BE2C (cell line): Measurements from ENCODE around the gene ZDHHC8.

Experiments
- DNase-seq: peaks from one replicate; pipeline ENCODE4 v3.0.0-alpha.2; 2020
- H3K27me3 ChIP-seq: fragments of 250-450 bp; sonication (Bioruptor Pico); 2 replicates; pipeline ENCODE4 v1.5.1; 2020; ENCODE audit warnings: mild to moderate bottlenecking
- H3K36me3 ChIP-seq: fragments of 250-450 bp; sonication (Bioruptor Pico); 2 replicates; pipeline ENCODE4 v1.5.1; 2020; ENCODE audit warnings: mild to moderate bottlenecking
- H3K4me1 ChIP-seq: fragments of 250-450 bp; sonication (Bioruptor Pico); 2 replicates; pipeline ENCODE4 v1.5.1; 2020
- H3K4me3 ChIP-seq: 2 replicates; pipeline ENCODE4 v1.5.1; 2011; ENCODE audit warnings: low read depth, low read length
- H3K9me3 ChIP-seq: fragments of 250-450 bp; sonication (Bioruptor Pico); 2 replicates; pipeline ENCODE4 v1.5.1; 2020
- TF ChIP-seq, protein P1 (sequence below): IDR thresholded peaks from 2 replicates; pipeline ENCODE4 v1.5.1; 2012; ENCODE audit warnings: mild to moderate bottlenecking, low read depth, low read length

ZDHHC8 gene

DNA sequence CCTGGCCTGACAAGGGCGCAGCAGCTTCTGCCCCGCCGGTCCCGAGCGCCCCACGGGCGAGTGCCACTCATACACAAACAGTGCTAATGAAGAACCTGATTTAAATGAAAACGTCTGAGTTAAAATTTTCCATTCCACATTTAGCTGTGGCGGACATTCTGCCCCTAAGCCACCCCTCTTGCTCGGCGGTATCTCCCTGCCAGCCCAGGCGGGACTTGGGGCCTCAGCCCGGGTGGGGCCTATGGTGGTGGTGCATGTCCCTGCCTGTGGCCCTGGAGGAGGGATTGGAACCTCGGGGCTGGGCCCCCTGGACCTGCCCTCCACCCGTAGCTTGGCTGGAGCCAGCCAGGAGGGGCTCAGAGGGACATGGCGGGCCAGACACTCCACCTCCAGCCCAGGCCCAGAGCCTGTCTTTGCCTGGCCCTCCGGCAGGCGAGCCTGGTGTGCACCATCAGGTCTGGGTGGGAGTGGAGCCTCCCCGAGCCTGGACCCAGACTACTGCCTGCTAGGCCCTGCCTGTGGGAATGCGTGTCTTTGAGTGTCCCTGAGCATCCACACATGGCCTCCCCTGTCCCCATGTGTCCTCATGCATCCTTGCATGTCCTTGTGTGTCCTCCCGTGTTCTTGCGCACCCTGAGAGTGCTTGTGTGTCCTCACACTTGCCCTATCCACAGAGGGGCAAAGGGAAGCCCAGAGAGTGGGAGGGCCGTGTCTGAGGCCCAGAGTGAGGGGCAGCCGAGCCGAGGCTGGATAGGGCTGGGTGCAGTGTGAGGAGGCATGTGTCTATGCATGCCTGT, 4.4 kb downstream of the ZDHHC8 start:
- H3K4me1 ChIP-seq: peaks cover 35% of the 10 kb centered on the region
- no peaks in the 10 kb centered on the region for H3K9me3 ChIP-seq
- H3K4me3 ChIP-seq: no peak overlapping the region
- peaks cover 14% of the 10 kb centered on the region for H3K36me3 ChIP-seq
- no peak for DNase-seq
- TF ChIP-seq, protein P1, sequence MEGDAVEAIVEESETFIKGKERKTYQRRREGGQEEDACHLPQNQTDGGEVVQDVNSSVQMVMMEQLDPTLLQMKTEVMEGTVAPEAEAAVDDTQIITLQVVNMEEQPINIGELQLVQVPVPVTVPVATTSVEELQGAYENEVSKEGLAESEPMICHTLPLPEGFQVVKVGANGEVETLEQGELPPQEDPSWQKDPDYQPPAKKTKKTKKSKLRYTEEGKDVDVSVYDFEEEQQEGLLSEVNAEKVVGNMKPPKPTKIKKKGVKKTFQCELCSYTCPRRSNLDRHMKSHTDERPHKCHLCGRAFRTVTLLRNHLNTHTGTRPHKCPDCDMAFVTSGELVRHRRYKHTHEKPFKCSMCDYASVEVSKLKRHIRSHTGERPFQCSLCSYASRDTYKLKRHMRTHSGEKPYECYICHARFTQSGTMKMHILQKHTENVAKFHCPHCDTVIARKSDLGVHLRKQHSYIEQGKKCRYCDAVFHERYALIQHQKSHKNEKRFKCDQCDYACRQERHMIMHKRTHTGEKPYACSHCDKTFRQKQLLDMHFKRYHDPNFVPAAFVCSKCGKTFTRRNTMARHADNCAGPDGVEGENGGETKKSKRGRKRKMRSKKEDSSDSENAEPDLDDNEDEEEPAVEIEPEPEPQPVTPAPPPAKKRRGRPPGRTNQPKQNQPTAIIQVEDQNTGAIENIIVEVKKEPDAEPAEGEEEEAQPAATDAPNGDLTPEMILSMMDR: no peak
- no peaks in the 10 kb centered on the region for H3K27me3 ChIP-seq

DNA sequence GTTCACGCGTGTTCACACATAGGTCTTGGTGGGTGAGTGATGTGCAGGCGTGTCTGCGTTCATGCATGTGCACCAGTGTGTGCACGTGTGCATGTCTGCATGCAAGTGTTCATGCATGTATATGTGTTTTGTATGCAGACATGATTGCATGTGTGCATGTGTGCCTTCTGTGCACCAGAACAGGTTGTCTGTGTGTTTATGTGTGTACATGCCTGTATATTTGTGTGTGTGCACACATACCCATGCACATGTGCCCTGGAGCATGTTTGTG, 4.9 kb downstream of the ZDHHC8 start:
- Histone ChIP-seq H3K9me3 (no peaks in the 10 kb centered on the region), H3K36me3 (peaks cover 19% of the 10 kb centered on the region), H3K27me3 (no peaks in the 10 kb centered on the region), H3K4me1 (peaks cover 35% of the 10 kb centered on the region), H3K4me3 (no peak overlapping the region)
- no peak for DNase-seq
- TF ChIP-seq, protein P1: no peak

DNA sequence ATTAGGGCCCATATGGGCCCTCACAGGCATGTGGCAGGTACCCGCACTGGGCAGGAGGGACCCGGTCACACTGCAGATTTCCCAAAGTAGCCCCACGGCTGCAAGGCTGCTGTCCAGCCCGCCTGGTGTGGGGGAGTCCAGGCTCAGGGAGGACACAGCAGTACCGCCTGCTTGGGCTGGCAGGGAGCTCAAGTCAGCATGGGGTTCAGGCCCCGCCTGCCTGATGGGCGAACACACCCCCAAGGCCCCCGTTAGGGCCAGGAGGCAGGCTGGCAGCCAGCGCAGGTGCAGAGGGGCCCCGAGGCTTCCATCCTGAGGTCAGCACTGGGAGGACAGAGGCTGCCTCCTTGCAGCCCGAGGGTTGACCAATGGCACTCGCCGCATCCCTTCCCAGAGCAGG, 5.5 kb downstream of the ZDHHC8 start:
- no peaks in the 10 kb centered on the region for H3K27me3 ChIP-seq
- H3K9me3 ChIP-seq: no peaks in the 10 kb centered on the region
- peaks cover 22% of the 10 kb centered on the region for H3K36me3 ChIP-seq
- peaks cover 35% of the 10 kb centered on the region for H3K4me1 ChIP-seq
- no peak overlapping the region for H3K4me3 ChIP-seq
- no peak for DNase-seq
- TF ChIP-seq, protein P1: no peak

DNA sequence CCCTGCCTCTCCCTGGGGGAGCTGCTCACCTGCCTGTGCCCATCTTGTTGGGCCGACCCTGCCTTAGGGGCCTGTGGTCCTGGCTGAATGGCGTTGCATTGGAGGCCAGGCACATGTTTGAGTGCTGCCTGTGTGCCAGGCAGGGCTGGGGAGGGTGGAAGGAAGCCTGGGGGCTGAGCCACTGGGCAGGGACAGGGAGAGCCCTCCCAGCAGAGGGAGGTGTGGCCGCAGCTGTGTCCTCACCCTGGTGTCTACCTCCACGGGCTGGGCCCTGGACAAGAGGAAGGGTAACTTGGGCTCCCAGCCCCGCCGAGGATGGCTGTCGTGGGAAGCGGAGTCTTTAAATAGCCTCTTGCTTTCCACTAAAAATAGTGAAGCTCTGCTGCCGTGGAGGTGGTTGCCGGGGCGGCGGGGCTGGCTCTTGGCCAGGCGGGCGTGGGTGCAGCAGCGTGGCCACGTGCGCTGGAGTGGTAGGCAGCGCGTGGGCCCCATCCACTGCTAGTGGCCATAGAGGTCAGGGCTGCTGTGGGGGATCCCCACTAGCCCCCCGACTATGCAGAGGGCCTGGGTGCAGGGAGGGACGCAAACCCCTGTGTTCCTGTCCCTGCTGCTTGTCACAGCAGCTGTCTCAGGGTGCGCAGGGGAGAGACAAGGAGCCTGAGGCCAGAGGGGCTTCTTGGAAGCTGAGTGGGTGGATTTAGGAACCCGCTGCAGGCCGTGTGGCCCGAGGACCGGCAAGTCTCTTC, 6.2 kb downstream of the ZDHHC8 start:
- no peak for DNase-seq
- Histone ChIP-seq H3K4me3 (no peak overlapping the region), H3K9me3 (no peaks in the 10 kb centered on the region), H3K4me1 (peaks cover 35% of the 10 kb centered on the region), H3K27me3 (no peaks in the 10 kb centered on the region), H3K36me3 (peaks cover 22% of the 10 kb centered on the region)
- TF ChIP-seq, protein P1: no peak

DNA sequence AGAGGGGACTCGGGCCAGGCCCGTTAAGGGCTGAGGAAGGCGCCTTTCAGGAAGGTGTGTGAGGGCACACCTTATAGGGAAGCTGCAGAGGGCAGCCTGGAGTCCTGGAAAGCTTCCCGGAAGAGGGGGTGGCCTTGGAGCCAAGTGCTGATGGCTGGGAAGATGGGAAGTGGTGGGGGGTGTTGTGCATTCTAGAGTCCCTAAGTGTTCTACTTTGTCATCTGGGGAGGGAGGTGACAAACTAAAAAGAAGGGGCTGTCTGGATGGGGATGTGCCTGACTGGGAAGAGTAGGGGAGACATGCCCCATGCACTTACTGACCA, 6.8 kb downstream of the ZDHHC8 start:
- H3K27me3 ChIP-seq: no peaks in the 10 kb centered on the region
- no peak for DNase-seq
- no peaks in the 10 kb centered on the region for H3K9me3 ChIP-seq
- H3K4me3 ChIP-seq: no peak overlapping the region
- TF ChIP-seq, protein P1: no peak
- peaks cover 25% of the 10 kb centered on the region for H3K36me3 ChIP-seq
- H3K4me1 ChIP-seq: peaks cover 35% of the 10 kb centered on the region

GRCh38 chr22:20138868-20139267, 7.3 kb downstream of the ZDHHC8 start:
- H3K4me1 ChIP-seq: peaks cover 35% of the 10 kb centered on the region
- TF ChIP-seq, protein P1: no peak
- peaks cover 25% of the 10 kb centered on the region for H3K36me3 ChIP-seq
- H3K4me3 ChIP-seq: no peak overlapping the region
- no peak for DNase-seq
- no peaks in the 10 kb centered on the region for H3K9me3 ChIP-seq
- no peaks in the 10 kb centered on the region for H3K27me3 ChIP-seq
